OCI-LY1 (cell line): Measurements from ENCODE around the gene TIGIT.

Experiments used
- EZH2 ChIP-seq: fragments of 200-600 bp; sonication (generic), shearing (Covaris generic); IDR thresholded peaks from 2 replicates; pipeline ENCODE4 v1.8.0; 2017; ENCODE audit warnings: borderline replicate concordance, mixed run types, mild to moderate bottlenecking, antibody characterized with exemption, low read length, moderate library complexity, mixed read lengths
- TF ChIP-seq, protein P1 (sequence below): fragments of 200-600 bp; sonication (generic), shearing (Covaris generic); IDR thresholded peaks from 2 replicates; pipeline ENCODE4 v1.5.1; 2017; ENCODE audit warnings: mild to moderate bottlenecking, antibody characterized with exemption, low read length, moderate library complexity, mixed read lengths

DNA sequence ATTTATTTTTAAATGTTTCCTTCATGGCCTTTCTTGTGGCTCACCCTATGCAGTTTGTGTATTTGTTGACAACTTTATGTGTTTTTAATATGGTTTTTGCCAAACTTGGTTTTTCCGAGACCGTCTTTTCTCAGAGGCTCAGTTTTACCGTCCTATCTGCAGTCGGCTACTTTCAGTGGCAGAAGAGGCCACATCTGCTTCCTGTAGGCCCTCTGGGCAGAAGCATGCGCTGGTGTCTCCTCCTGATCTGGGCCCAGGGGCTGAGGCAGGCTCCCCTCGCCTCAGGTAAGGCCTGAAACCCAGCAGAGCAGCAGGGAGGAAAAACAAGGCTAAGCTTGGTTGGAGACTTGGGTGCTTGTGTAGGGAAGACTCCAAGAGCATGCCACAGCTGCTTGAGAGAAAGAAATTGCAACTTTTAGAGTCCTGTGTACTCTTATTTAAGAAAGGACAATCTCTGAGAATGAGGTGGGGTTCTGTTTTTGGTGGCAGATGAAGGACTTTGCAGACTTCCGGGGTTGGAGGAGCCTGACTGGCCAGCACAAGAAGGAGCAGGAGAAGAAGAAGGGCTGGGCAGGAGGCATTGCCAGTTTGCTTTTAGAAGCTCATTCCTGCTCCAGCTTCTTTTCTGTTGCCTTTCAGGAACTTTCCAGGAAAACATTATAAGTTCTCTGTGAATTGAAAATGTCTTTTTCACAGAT is at the start of gene TIGIT:
- TF ChIP-seq, protein P1, sequence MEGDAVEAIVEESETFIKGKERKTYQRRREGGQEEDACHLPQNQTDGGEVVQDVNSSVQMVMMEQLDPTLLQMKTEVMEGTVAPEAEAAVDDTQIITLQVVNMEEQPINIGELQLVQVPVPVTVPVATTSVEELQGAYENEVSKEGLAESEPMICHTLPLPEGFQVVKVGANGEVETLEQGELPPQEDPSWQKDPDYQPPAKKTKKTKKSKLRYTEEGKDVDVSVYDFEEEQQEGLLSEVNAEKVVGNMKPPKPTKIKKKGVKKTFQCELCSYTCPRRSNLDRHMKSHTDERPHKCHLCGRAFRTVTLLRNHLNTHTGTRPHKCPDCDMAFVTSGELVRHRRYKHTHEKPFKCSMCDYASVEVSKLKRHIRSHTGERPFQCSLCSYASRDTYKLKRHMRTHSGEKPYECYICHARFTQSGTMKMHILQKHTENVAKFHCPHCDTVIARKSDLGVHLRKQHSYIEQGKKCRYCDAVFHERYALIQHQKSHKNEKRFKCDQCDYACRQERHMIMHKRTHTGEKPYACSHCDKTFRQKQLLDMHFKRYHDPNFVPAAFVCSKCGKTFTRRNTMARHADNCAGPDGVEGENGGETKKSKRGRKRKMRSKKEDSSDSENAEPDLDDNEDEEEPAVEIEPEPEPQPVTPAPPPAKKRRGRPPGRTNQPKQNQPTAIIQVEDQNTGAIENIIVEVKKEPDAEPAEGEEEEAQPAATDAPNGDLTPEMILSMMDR: no peak
- no peak for TF ChIP-seq EZH2
